SU-DHL-6 (cell line): ENCODE results near the gene SETD9.

Source experiments
- H2AFZ ChIP-seq: fragments of 200-600 bp; sonication (generic); 2 replicates; pipeline ENCODE4 v1.6.1; 2014; ENCODE audit warnings: low read depth, mild to moderate bottlenecking, moderate library complexity, mixed read lengths, antibody characterized with exemption, low read length; ENCODE audit not compliant: severe bottlenecking
- H3F3A ChIP-seq: fragments of 200-600 bp; shearing (Covaris generic); 2 replicates; pipeline ENCODE4 v1.6.0; 2016; ENCODE audit warnings: antibody characterized with exemption, mild to moderate bottlenecking; ENCODE audit not compliant: insufficient read depth
- H3K27ac ChIP-seq: fragments of 200-600 bp; sonication (generic); 2 replicates; pipeline ENCODE4 v1.5.1; 2016; ENCODE audit warnings: low read depth, mild to moderate bottlenecking, low read length, moderate library complexity, mixed read lengths
- H3K27me3 ChIP-seq: fragments of 200-600 bp; sonication (generic), shearing (Covaris generic); 2 replicates; pipeline ENCODE4 v1.6.0; 2014; ENCODE audit warnings: mild to moderate bottlenecking, low read length
- H3K36me3 ChIP-seq: fragments of 200-600 bp; sonication (generic); 2 replicates; pipeline ENCODE4 v1.6.1; 2014; ENCODE audit warnings: mild to moderate bottlenecking, low read length, mixed read lengths
- H3K4me2 ChIP-seq: fragments of 300-600, 200-600 bp; shearing (Covaris generic), sonication (generic); 2 replicates; pipeline ENCODE4 v1.6.0; 2014; ENCODE audit warnings: low read length, low read depth, mild to moderate bottlenecking; ENCODE audit not compliant: poor library complexity, severe bottlenecking
- H3K4me3 ChIP-seq: fragments of 200-600 bp; sonication (generic); 2 replicates; pipeline ENCODE4 v1.5.1; 2014; ENCODE audit warnings: antibody characterized with exemption, low read length, mild to moderate bottlenecking, mixed read lengths; ENCODE audit not compliant: insufficient read depth, poor library complexity, severe bottlenecking
- H3K79me2 ChIP-seq: fragments of 200-600 bp; sonication (generic); 2 replicates; pipeline ENCODE4 v1.6.1; 2014; ENCODE audit warnings: mild to moderate bottlenecking, low read length, moderate library complexity; ENCODE audit not compliant: insufficient read depth
- H3K9ac ChIP-seq: fragments of 200-600 bp; sonication (generic); 2 replicates; pipeline ENCODE4 v1.7.0; 2014; ENCODE audit warnings: mild to moderate bottlenecking, low read length
- H3K9me2 ChIP-seq: fragments of 200-600 bp; sonication (generic); replicated peaks from 2 replicates; pipeline ENCODE4 v1.6.1; 2014; ENCODE audit warnings: low read length; ENCODE audit not compliant: insufficient read depth
- H3K9me3 ChIP-seq: fragments of 200-600 bp; sonication (generic); 2 replicates; pipeline ENCODE4 v1.6.1; 2014; ENCODE audit warnings: low read length, mixed read lengths; ENCODE audit not compliant: insufficient read depth
- H4K20me1 ChIP-seq: fragments of 200-600 bp; sonication (generic); 2 replicates; pipeline ENCODE4 v1.6.1; 2014; ENCODE audit warnings: low read depth, mild to moderate bottlenecking, antibody characterized with exemption, low read length, moderate library complexity, mixed read lengths
- EZH2phosphoT487 ChIP-seq: fragments of 200-600 bp; sonication (generic), shearing (Covaris generic); conservative IDR thresholded peaks from 2 replicates; pipeline ENCODE4 v1.6.1; 2018; ENCODE audit warnings: mild to moderate bottlenecking, antibody characterized with exemption, low read length, moderate library complexity, mixed read lengths
- TF ChIP-seq, protein P1 (sequence below): fragments of 200-600 bp; sonication (generic); IDR thresholded peaks from one replicate; pipeline ENCODE4 v1.5.1; 2017; ENCODE audit warnings: antibody characterized with exemption, mild to moderate bottlenecking, low read length, moderate library complexity; ENCODE audit not compliant: insufficient read depth, poor library complexity, severe bottlenecking

SETD9 gene

GRCh38 chr5:56908942-56909293 is 478 bp upstream of the SETD9 start:
- no peaks in the 10 kb centered on the region for H3K9me2 ChIP-seq
- H3K9ac ChIP-seq = peak overlapping the region; percentile 81
- peak overlapping the region; percentile 62 for H3K4me3 ChIP-seq
- H4K20me1 ChIP-seq = no peaks in the 10 kb centered on the region
- peak overlapping the region; percentile 80 for H3K4me2 ChIP-seq
- H3F3A ChIP-seq = peaks cover 8% of the 10 kb centered on the region; the same call in 1 of the 2 replicates
- no peaks in the 10 kb centered on the region for H3K27me3 ChIP-seq
- peak overlapping the region; percentile 91 for H2AFZ ChIP-seq
- peak overlapping the region; percentile 68 for H3K27ac ChIP-seq
- no peaks in the 10 kb centered on the region for H3K9me3 ChIP-seq
- H3K36me3 ChIP-seq = no peaks in the 10 kb centered on the region
- TF ChIP-seq, protein P1, sequence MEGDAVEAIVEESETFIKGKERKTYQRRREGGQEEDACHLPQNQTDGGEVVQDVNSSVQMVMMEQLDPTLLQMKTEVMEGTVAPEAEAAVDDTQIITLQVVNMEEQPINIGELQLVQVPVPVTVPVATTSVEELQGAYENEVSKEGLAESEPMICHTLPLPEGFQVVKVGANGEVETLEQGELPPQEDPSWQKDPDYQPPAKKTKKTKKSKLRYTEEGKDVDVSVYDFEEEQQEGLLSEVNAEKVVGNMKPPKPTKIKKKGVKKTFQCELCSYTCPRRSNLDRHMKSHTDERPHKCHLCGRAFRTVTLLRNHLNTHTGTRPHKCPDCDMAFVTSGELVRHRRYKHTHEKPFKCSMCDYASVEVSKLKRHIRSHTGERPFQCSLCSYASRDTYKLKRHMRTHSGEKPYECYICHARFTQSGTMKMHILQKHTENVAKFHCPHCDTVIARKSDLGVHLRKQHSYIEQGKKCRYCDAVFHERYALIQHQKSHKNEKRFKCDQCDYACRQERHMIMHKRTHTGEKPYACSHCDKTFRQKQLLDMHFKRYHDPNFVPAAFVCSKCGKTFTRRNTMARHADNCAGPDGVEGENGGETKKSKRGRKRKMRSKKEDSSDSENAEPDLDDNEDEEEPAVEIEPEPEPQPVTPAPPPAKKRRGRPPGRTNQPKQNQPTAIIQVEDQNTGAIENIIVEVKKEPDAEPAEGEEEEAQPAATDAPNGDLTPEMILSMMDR = no peak
- TF ChIP-seq EZH2phosphoT487 = no peak
- H3K79me2 ChIP-seq = no peaks in the 10 kb centered on the region

DNA sequence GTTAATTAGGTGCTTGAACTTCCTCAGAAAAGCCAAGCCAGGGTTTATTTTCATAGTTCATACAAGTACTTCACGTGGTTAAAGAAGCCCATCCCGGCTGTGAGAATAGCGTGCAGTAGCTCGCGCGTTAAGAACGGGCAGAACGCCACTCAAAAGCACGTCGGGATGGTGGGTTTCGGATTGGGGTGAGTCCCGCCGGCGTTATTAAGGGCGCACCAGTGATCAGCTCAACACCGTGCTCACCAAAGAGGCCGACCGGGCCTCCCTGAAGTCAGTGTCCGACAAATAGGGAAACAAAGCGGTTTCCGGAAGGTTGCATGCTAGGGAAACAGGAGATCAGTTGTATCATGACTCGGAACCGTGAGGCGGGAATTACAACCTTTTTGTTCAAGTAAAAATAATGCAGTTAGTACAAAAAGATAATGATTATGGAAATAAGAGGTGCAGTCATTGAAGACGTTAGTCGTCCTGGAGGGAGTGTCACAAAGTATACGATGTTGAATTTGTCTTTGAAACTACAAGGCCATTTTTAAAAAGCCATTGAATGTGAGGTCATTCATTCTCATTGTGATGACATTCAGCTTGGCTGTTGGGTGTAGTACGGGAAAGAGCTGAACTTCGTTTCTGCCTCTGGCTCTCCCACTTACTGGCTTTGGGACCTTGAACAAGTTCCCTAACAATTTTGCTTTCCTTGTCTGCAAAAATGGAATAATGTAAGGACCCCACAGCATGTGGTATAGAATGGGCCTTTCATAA is 992 bp downstream of the SETD9 start:
- Histone ChIP-seq H3K4me2 (peak overlapping the region; percentile 82), H3K79me2 (no peaks in the 10 kb centered on the region), H2AFZ (peak overlapping the region; percentile 75), H3F3A (peaks cover 8% of the 10 kb centered on the region; the same call in 1 of the 2 replicates), H4K20me1 (no peaks in the 10 kb centered on the region), H3K9me2 (no peaks in the 10 kb centered on the region), H3K27me3 (no peaks in the 10 kb centered on the region), H3K4me3 (peak overlapping the region; percentile 61), H3K9me3 (no peaks in the 10 kb centered on the region), H3K9ac (peak overlapping the region; percentile 81), H3K27ac (peak overlapping the region; percentile 65), H3K36me3 (0 out of 2 replicates have a peak, but pooled peaks cover 3% of the 10 kb centered on the region)
- TF ChIP-seq EZH2phosphoT487 = no peak
- TF ChIP-seq, protein P1 = no peak

- Histone ChIP-seq H3K27me3 (no peaks in the 10 kb centered on the region), H3K9me2 (no peaks in the 10 kb centered on the region), H3K4me2 (no peak overlapping the region), H3F3A (no peaks in the 10 kb centered on the region), H3K36me3 (0 out of 2 replicates have a peak, but pooled peaks cover 3% of the 10 kb centered on the region), H3K27ac (no peak overlapping the region), H3K79me2 (no peaks in the 10 kb centered on the region), H3K9me3 (no peaks in the 10 kb centered on the region), H3K4me3 (no peak overlapping the region), H2AFZ (no peak overlapping the region), H3K9ac (no peak overlapping the region), H4K20me1 (no peaks in the 10 kb centered on the region)
- TF ChIP-seq EZH2phosphoT487 = no peak
- TF ChIP-seq, protein P1 = no peak
Measured at GRCh38 chr5:56913766-56914165, 4.4 kb downstream of the SETD9 start.
